Measurements from ENCODE around the gene ZDHHC8.

Gene ZDHHC8

DNA sequence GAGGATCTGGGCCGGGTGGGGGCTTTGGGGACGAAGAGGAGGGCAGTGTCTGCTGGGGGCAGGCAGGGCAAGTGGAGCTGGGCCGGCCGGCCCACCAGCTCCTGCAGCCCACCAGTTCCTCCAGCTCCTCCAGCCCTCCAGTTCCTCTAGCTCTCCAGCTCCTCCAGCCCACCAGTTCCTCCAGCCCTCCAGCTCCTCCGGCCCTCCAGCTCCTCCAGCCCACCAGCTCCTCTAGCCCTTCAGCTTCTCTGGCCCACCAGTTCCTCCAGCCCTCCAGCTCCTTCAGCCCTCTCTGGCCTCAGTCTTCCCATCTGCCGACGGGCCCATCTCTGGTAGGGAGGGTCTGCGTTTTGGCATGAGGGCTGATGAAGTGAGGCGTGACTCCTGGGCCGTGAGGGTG, 28.4 kb downstream of the ZDHHC8 start:
- no peaks in the 10 kb centered on the region for H3K36me3 ChIP-seq (ENCODE audit: control insufficient read depth, insufficient read depth, low read length)
- TF ChIP-seq, protein P1, sequence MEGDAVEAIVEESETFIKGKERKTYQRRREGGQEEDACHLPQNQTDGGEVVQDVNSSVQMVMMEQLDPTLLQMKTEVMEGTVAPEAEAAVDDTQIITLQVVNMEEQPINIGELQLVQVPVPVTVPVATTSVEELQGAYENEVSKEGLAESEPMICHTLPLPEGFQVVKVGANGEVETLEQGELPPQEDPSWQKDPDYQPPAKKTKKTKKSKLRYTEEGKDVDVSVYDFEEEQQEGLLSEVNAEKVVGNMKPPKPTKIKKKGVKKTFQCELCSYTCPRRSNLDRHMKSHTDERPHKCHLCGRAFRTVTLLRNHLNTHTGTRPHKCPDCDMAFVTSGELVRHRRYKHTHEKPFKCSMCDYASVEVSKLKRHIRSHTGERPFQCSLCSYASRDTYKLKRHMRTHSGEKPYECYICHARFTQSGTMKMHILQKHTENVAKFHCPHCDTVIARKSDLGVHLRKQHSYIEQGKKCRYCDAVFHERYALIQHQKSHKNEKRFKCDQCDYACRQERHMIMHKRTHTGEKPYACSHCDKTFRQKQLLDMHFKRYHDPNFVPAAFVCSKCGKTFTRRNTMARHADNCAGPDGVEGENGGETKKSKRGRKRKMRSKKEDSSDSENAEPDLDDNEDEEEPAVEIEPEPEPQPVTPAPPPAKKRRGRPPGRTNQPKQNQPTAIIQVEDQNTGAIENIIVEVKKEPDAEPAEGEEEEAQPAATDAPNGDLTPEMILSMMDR (IDR thresholded peaks at IDR 0.05; ENCODE audit: insufficient read depth, low read length, poor library complexity, severe bottlenecking): no peak
- no peak overlapping the region for H3K4me3 ChIP-seq (replicated peaks; ENCODE audit: low read depth, low read length)
- DNase-seq (ENCODE audit: extremely low read depth, insufficient read length): no peak
- H3K27me3 ChIP-seq (replicated peaks; ENCODE audit: control insufficient read depth, insufficient read depth, low read length): no peaks in the 10 kb centered on the region; the same call in 1 of the 2 replicates

DNA sequence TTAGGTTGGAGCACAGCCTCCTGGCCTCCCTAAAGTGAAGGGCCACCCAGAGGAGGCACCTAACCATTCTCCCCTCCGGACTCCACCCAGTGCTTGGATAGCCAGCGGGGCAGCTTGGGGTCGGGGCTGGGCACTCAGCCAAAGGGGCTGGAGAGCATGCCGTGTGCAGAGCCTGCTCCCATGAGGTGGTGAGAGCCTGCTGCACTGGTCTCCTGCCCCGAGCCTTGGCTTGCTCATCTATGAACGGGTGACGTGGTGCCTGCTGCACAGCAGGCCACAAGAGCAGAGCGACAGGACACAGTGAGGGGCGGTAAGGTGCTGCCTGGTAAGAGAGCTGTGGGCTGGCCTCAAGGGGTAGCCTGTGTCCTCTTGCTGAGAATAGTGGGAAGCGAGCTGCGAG, 33.3 kb downstream of the ZDHHC8 start:
- TF ChIP-seq, protein P1 (IDR thresholded peaks at IDR 0.05; ENCODE audit: insufficient read depth, low read length, poor library complexity, severe bottlenecking): no peak
- Histone ChIP-seq H3K4me3 (replicated peaks; ENCODE audit: low read depth, low read length) (no peak overlapping the region), H3K27me3 (replicated peaks; ENCODE audit: control insufficient read depth, insufficient read depth, low read length) (no peaks in the 10 kb centered on the region; the same call in 1 of the 2 replicates), H3K36me3 (ENCODE audit: control insufficient read depth, insufficient read depth, low read length) (no peaks in the 10 kb centered on the region)
- DNase-seq (ENCODE audit: extremely low read depth, insufficient read length): no peak

DNA sequence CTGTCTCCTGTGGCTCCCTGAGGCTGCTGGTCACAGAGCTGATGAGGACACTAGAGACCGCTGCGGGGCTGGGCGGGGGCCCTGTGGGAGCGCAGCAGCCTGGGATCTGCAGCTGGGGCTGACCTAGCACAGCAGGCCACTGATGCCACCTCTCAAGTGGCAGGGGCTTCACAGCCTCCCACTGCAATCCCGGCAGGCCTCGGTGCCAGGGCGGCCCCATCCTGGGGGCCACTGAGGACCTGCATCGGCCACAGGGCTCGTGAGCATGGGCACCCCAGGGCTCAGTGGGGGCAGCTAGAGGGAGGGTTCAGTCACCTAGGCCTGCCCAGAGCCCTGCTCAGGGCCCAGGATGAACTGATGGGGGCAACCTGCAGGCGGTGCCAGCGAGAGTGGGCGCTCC, 33.8 kb downstream of the ZDHHC8 start:
- H3K4me3 ChIP-seq (replicated peaks; ENCODE audit: low read depth, low read length): no peak overlapping the region
- DNase-seq (ENCODE audit: extremely low read depth, insufficient read length): no peak
- H3K27me3 ChIP-seq (replicated peaks; ENCODE audit: control insufficient read depth, insufficient read depth, low read length): no peaks in the 10 kb centered on the region; the same call in 1 of the 2 replicates
- TF ChIP-seq, protein P1 (IDR thresholded peaks at IDR 0.05; ENCODE audit: insufficient read depth, low read length, poor library complexity, severe bottlenecking): no peak
- H3K36me3 ChIP-seq (ENCODE audit: control insufficient read depth, insufficient read depth, low read length): no peaks in the 10 kb centered on the region

DNA sequence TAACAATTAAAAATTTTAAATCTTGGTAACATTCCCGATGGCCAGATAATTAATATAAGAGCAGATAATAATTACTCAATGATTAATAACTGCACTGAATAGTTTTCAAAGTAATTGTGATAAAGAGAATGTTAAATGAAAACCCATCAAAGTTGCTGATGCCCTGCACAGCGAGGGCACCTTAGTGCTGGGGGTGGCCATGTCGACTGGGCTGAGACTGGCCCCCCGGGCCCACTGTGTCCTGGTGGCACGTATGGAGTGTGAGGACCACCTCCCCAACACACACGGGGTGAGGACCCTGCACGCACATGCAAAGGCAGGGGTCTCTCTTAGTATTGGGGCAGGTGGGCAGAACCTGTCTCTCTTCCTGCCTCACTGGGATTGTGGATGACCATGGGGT, 34.3 kb downstream of the ZDHHC8 start:
- Histone ChIP-seq H3K36me3 (ENCODE audit: control insufficient read depth, insufficient read depth, low read length) (no peaks in the 10 kb centered on the region), H3K4me3 (replicated peaks; ENCODE audit: low read depth, low read length) (no peak overlapping the region), H3K27me3 (replicated peaks; ENCODE audit: control insufficient read depth, insufficient read depth, low read length) (no peaks in the 10 kb centered on the region; the same call in 1 of the 2 replicates)
- DNase-seq (ENCODE audit: extremely low read depth, insufficient read length): no peak
- TF ChIP-seq, protein P1 (IDR thresholded peaks at IDR 0.05; ENCODE audit: insufficient read depth, low read length, poor library complexity, severe bottlenecking): no peak

DNA sequence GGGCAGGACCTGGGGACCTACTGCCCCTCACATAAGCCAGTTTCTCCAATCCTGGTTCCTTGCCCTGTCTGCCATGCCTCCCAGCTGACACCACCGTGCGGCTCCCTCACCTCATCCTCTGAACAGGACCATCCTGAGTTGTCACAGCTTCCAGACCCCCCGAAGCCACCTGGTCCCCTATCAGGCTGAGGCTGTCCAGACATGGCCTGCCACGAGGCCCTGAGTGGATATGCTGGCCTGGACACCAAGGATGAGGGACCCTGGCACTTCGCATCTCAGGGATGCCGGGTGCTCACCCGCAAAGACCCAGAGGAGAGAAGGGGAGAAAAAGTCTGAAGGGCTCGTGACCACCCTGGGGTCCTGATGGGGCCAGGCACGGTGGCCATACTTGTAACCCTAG, 35.1 kb downstream of the ZDHHC8 start:
- Histone ChIP-seq H3K4me3 (replicated peaks; ENCODE audit: low read depth, low read length) (no peak overlapping the region), H3K27me3 (replicated peaks; ENCODE audit: control insufficient read depth, insufficient read depth, low read length) (no peaks in the 10 kb centered on the region; the same call in 1 of the 2 replicates), H3K36me3 (ENCODE audit: control insufficient read depth, insufficient read depth, low read length) (no peaks in the 10 kb centered on the region)
- DNase-seq (ENCODE audit: extremely low read depth, insufficient read length): no peak
- TF ChIP-seq, protein P1 (IDR thresholded peaks at IDR 0.05; ENCODE audit: insufficient read depth, low read length, poor library complexity, severe bottlenecking): no peak
